ENCODE results near the gene PLCB4. TPM values are rescaled to one million over a fixed set of nuclear protein-coding genes. Genes with fewer than 3 reads are reported as not detected.

The PLCB4 gene
- total RNA-seq, 4 donors from 2014 or later = 4.4 to 11.5 (median 8.7) TPM

DNA sequence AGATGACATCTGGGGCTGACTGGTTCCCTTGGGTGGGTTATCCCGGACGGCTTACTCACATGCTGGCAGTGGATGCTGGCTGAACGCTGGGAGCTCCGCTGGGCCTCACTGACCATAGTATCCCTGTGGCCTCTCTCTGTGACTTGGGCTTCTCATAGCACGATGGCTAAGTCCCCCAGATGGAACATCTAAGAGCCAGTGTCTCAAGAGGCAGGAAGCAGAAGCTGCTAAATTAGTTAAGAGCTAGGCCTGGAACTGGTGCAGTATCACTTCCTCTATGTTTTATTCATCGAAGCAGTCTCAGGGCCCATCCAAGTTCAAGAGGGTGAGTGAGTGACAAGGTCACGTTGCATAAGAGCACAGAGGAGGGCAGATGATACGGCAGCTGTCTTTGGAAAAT, 329.0 kb downstream of the PLCB4 start:
- no peak for TF ChIP-seq CTCF (IDR thresholded peaks at IDR 0.05; ENCODE audit: low read depth)

DNA sequence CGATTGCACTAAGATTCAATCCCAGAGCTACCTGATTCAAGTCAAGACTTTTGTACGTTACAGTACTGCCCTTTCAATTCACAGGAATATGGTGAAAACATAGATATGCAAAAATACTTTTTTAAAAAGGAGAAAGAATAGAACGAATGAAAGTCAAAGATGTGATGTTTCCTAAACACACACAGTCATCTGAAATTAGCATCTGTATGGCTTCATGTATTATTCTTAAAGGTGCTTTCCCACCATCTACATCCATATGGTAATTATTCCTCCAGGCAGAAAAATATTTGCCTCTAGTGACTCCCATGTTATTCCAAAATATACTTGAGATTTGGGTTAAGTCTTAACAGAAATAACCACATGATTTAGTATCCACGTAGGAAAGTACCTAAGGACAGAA, 330.0 kb downstream of the PLCB4 start:
- TF ChIP-seq CTCF (IDR thresholded peaks at IDR 0.05; ENCODE audit: low read depth) = no peak

DNA sequence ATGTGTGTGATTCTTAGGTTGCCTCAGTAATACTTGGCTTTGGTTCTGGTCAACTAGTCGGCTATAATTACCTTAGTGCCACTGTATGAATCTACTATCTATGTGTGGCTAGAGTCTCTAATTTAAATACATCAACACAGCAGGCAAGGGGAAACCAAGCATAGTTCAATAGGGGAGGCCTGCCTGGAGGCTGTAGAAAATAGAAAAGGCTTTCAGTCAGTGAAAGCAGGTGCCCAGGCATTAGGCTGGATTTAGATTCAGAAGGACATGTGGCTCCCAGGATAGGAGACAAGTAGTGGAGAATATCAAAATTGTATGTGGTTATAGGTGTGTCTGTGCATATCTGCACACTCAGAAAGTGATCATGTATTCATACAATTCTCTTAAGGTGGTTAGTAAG, 330.4 kb downstream of the PLCB4 start:
- TF ChIP-seq CTCF (IDR thresholded peaks at IDR 0.05; ENCODE audit: low read depth) = no peak

GRCh38 chr20:9400171-9401025, 331.5 kb downstream of the PLCB4 start:
- TF ChIP-seq CTCF (IDR thresholded peaks at IDR 0.05; ENCODE audit: low read depth) = no peak

DNA sequence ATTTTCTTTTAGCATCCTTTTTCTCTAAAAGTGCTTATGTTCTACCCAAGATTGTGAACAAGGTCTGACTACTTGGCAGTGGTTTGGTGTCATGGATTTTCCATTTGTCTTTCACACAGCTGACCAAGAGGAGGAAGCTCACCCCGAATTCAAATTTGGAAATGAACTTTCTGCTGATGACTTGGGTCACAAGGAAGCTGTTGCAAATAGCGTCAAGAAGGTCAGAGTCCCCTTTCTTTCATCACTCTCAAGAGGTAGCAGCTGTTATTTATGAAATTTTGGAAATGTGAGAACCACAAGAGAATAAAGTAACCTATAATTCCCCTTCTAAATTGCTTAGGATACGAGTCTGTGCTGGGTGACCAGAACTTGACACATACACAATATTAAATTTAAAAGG, 332.5 kb downstream of the PLCB4 start:
- TF ChIP-seq CTCF (IDR thresholded peaks at IDR 0.05; ENCODE audit: low read depth) = no peak

DNA sequence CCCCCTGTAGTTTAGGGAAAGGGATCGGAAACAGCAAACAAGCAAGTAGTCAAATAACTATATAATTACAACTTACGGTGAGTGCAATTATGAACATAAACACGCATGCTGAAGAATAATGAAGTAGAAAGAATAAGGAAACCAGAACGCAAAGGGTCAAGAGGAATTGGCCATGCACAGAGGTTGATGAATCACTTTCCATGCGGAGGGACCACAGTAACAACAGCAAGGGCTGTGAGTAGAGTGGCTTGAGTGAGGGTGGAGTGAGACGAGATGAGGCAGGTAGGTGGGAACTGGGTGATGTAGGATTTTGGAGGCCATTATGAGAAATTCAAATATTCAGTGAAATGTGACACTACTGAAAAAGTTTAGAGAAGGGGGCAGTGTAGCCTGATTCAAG, 333.3 kb downstream of the PLCB4 start:
- TF ChIP-seq CTCF (IDR thresholded peaks at IDR 0.05; ENCODE audit: low read depth) = no peak

- TF ChIP-seq CTCF (IDR thresholded peaks at IDR 0.05; ENCODE audit: low read depth) = no peak
Measured at GRCh38 chr20:9402546-9402945, 333.7 kb downstream of the PLCB4 start.
